ENCODE results near the gene CIAO2B.
"Not testable (repeated sequence)": the region's sequence is repeated elsewhere in the genome, so short reads cannot be mapped to it uniquely, and the experiment has no call there.

CIAO2B gene

GRCh38 chr16:66934138-66934838, at the start of gene CIAO2B:
TSS of gene CIAO2B (minus strand) at chr16:66934402. CDS start at chr16:66934364, 38 bp downstream.
- peak; percentile 87 to 88 for DNase-seq

- DNase-seq: no peak
Measured at GRCh38 chr16:66983033-66983432, 48.8 kb upstream of the CIAO2B start.

- DNase-seq: no peak
Measured at GRCh38 chr16:66979011-66979717, 45.0 kb upstream of the CIAO2B start.

- peak; percentile 84 to 92 for DNase-seq
Measured at GRCh38 chr16:66977341-66978113, 43.3 kb upstream of the CIAO2B start.

- DNase-seq: no peak
Measured at GRCh38 chr16:66976746-66977145, 42.5 kb upstream of the CIAO2B start.

GRCh38 chr16:66975302-66975893, 41.2 kb upstream of the CIAO2B start:
- DNase-seq: no peak

GRCh38 chr16:66974932-66975246, 40.7 kb upstream of the CIAO2B start:
- DNase-seq: peak; percentile 29 to 57

- not testable (repeated sequence) for DNase-seq
Measured at GRCh38 chr16:66974156-66974931, 40.1 kb upstream of the CIAO2B start.

GRCh38 chr16:66973716-66974115, 39.5 kb upstream of the CIAO2B start:
- DNase-seq: no peak

GRCh38 chr16:66972983-66973382, 38.8 kb upstream of the CIAO2B start:
- DNase-seq: no peak

- no peak for DNase-seq
Measured at GRCh38 chr16:66970775-66971720, 36.8 kb upstream of the CIAO2B start.

GRCh38 chr16:66968847-66969246, 34.6 kb upstream of the CIAO2B start:
- DNase-seq: no peak

- DNase-seq: no peak
Measured at GRCh38 chr16:66964049-66964448, 29.8 kb upstream of the CIAO2B start.

GRCh38 chr16:66961914-66962313, 27.7 kb upstream of the CIAO2B start:
- no peak for DNase-seq

- peak; percentile 41 to 56 for DNase-seq
Measured at GRCh38 chr16:66961065-66961744, 27.0 kb upstream of the CIAO2B start, which contains the start of gene CES3. TSS of gene CES3 (plus strand) at chr16:66961266. CDS start at chr16:66961308, 42 bp downstream.

- DNase-seq: no peak
Measured at GRCh38 chr16:66960270-66960669, 26.1 kb upstream of the CIAO2B start.

- DNase-seq: no peak
Measured at GRCh38 chr16:66959704-66960161, 25.5 kb upstream of the CIAO2B start.

- DNase-seq: no peak
Measured at GRCh38 chr16:66958857-66959703, 24.9 kb upstream of the CIAO2B start.

- DNase-seq: not testable (repeated sequence)
Measured at GRCh38 chr16:66956154-66956457, 21.9 kb upstream of the CIAO2B start.
